ENCODE results near the gene DLGAP4. TPM values are rescaled to one million over a fixed set of nuclear protein-coding genes. Genes with fewer than 3 reads are reported as not detected.

DLGAP4 gene
- polyA plus RNA-seq, 5 donors = 46.9 to 81.3 (median 64.7) TPM

DNA sequence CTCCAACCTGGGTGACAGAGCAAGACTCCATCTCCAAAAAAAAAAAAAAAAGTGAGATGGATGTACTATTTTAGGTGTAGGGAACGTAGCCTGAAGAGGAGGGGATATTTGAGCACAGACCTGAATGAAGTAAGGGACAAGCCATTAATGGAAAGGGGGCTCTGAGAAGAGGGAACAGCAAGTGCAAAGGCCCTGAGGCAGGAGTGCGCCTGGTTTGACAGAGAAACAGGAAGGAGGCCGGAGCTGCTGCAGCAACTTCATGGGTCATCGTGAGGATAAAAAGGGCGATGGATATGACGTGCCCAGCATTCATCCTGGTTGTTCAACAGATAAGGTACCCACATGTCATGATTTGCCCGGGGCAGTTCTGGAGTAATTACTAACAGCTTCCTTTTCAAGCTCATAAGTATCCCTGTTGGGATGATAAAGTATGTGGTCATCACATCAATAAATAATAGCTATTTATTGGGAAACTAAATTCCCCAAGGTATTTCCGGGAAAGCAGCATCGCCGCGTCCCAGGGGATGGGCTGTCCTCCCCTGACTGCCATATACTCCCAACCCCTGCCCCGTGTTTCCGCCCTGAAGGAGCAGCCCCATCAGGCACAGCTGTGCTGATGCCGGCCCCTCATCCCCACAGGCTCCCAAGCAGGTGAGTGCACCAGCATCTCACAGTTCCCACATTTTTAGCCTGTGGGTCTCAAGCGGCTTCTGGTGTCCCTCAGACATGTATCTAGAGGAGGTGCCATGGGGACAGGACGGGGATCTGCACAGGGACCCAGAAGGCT lies 43.4 kb downstream of the DLGAP4 start:
- no peak for DNase-seq

DNA sequence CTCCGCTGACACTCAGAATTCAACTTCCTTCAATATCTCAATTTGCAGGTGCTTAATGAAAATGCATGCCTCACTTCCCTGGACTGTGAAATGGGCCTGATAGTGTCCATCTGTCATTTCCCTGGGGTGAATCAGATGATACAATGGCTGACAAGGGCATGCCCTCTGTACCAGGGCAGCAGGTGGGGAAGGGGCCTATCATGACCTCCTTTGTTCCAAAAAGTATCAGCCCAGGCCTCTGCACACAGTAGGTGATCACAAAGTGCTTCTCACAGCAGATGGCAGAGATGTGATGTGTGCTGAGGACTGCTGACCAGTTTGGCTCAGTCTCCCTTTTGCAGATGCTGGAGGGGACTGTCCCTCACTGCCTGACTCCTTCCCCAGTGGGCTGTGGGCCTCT lies 44.3 kb downstream of the DLGAP4 start:
- no peak for DNase-seq

DNA sequence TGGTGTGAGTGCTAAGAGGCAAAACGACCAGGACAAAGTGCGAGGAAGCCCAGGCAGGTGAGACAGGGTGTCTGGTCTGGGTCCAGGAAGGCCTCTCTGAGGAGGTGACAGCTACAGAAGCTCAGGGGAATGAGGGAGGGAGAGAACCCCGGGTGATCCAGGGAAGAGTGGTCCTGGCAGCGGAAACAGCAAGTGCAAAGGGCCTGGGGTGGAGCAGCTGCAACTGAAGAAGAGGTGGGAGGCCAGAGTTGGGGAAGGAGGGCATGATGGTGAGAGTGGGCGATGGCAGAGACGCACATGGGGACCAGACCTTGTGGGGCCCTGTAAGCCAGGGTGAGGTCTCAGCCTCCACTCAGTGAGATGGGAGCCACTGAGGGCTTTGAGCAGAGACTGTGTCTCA lies 45.8 kb downstream of the DLGAP4 start:
- no peak for DNase-seq

DNA sequence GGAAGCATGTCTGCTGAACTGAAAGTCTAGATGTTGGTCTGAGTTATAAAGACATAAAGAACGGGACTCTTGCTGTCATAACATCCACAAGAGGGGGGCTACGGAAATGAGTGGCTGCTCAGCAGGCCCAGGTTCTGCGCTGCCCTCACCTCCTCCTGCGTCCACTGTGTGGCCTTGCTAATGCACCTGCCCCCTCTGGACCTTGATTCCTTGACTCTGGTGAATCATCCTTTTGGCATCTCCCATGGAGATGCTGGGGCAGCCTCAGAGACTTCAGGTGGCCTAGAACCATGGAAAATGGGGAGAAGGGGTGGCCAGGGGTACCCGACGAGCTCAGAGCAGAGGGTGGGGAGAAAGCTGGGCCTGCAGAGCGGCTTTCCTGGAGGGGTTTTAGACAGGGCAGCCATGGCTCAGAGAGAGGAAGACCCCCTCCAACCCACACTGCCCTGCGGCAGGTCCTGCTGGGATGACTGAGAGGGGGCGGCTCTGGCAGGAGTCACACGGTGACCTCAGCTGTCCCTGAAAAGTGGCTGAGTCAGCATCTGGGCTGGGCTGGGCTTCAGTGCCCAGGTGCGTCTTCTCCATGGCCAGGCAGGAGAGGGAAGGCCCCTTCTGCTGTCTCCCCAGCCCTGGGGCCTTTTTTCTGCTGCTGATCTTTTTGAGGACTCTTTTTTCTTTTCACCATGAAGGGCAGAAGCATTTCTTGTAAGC lies 46.9 kb downstream of the DLGAP4 start:
- DNase-seq = no peak

DNA sequence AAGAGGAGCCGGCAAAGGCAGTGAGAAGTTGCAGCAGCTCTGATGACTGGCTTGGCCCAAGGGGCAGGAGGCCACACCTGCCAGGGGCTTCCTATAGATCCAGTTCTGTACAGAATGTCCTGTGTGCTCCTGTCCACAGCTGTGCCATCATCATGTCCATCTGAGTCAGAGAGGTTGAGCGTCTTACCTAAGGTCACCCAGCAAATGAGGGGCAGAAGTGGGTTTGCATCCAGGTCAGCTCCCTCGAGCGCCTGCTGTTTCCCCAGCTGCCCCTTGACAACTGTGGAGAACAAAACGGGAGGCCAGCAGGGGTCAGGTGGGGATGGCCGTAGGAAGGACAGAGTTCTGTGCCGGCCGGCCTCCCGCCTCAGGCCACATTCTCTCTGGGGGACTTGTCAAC lies 47.6 kb downstream of the DLGAP4 start:
- DNase-seq = no peak

DNA sequence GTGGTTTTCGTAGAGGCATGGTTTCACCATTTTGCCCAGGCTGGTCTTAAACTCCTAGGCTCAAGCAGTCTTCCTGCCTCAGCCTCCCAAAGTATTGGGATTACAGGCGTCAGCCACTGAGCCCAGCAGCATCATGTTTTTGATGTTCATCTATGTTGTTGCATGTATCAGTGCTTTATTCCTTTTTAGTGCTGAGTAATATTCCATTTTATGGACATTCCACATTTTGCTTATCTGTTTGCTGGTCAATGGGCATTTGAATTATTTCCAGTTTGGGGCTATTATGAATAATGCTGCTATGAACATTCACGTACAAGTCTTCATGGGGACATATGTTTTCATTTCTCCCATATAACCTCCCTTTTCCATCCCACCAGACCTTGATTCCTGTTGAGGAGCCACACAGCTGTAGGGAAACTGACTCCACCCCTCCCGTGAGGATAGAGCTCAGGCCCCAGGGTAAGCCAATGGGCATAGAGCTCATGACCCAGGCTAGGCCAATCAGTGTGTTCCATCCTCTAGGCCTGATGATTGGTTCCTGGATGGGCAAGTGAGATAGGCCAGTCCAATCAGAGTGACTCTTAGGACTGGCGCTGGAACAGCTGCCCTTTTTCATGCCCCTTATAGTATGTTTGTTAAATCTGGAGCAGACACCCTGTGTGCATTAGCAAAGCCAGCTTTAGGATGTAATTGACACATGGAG lies 49.5 kb downstream of the DLGAP4 start:
- DNase-seq = no peak

DNA sequence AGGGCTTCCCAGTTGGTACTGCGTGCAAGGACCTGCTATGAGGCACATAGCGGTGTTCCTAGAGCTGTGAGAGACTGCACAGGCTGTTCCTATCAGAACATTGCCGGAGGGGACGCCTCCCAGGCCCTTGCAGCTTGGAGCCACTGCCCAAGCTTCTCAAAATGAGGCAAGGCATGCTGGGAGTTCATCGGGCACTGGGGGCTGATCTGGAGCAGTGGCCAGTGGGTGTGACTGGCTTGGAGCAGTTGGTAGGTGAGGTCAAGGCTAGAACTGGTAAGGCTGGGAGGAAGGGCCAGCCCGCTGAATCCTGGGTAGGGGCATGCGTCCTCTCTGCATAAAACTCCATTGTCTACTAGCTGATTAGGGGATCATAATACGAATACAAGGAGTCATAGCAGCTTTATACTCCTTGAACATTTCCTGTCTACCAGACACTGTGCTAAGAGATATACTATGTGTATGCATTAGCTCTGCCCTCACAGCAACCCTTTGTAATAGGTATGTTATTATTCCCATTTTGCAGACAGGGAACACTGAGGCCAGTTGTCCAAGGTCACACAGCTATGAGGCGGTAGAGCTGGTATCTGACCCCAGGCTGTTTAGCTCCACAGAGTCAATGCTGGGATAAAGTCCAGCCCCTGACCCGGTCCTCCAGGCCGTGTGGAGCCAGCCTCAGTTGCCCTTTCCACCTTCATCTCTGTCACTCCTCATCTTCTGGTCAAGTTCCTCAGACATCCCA lies 53.7 kb downstream of the DLGAP4 start:
- DNase-seq = no peak

DNA sequence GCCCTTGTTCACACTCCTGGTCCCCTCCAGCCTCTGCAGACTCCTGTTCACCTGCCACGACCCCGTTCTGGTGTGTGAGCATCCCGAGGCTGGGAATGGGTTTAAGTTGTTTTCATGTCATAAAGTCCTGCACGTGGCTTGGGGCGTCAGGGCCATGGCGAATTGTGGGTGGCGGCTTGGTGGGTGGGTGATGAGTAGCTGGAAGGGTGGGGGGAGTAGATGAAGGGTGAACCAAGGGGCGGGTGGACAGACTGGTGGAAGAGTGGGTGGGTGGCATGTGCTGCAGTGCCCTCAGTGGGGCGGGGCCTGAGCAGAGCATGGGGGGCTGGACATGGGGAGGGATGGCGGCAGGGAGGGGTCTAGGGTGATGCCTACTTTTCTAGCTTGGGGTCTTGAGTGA lies 54.3 kb downstream of the DLGAP4 start:
- no peak for DNase-seq

DNA sequence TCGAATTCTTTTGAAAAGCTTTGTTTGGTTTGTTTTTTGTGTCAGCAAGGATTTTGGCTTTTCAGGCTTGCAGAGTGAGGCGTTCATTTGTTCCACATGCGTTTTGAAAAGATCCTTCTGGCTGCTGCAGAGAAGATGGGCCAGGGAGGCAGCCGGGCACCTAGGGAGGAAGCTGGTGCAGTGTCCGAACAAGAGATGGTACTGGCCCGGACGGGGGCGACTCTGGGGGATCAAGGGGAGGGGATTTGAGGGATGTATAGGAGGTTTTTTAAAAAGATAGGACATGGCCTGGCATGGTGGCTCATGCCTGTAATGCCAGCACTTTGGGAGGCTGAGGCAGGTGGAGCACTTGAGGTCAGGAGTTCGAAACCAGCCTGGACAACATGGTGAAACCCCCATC lies 55.3 kb downstream of the DLGAP4 start:
- DNase-seq = no peak

DNA sequence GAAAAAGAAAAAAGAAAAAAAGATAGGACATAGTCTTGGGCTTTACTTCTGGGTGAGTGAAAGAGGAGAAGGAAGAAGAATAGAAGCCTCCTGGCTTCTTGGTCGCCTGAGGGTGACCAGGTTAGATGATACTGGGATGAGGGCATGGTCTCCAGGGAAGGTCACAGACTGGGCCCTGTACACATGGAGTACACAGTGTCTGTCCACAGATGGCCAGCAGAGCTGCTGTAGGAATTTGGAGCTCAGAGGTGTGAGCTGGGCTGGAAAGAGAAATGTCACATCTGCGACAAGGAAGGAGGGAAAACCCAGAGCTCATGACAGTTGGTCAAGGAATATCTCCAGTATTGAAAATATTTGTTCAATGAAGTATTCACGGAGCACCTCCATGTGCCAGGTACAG lies 56.1 kb downstream of the DLGAP4 start:
- DNase-seq = no peak

DNA sequence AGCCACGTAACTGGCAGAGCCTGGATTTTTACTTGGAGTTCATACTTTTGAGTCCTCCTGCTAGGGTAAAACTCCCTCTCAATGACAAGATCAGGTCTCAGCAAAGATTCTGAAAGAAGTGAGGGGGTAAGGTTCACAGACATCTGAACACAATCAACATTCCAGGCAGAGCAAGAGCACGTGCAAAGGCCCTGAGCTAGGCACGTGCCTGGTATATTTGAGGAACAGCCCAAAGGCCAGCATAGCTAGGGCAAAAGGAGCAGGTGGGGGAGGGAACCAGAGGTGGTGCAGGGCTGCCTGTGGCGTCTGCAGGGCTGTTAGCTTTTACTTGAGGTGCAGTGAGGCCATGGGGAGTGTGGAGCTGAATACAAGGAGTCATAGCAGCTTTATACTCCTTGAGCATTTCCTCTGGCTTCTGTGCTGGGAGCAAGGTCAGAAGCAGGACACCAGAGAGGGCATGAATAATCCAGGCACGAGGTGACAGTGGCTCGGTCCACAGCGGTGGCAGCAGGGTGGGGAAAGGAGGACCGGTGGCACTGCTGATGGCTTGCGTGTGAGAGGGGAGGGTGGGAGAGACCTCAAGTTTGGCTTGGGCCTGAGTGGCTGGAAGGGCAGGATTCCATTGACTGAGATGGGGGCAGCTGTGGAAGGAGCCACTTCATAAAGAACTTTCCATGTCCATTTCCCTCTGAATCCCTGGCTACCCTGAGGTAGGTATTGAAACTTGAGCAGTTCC lies 57.0 kb downstream of the DLGAP4 start:
- DNase-seq = no peak

DNA sequence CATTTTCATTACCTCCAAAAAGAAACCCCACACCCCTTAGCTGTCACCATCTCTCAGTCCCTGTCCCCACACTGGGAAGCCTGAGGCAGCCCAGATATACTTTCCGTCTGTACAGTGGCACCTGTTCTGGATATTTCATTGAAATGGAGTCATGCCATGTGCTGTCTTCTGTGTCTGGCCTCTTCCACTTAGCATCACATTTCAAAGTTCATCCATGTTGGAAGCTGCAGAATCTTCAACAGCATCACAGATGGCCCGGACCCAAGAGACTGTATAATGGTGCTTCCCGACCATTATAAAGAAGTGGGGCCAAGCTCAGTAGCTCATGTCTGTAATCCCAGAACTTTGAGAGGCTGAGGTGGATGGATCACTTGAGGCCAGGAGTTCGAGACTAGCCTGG lies 58.4 kb downstream of the DLGAP4 start:
- DNase-seq = no peak

DNA sequence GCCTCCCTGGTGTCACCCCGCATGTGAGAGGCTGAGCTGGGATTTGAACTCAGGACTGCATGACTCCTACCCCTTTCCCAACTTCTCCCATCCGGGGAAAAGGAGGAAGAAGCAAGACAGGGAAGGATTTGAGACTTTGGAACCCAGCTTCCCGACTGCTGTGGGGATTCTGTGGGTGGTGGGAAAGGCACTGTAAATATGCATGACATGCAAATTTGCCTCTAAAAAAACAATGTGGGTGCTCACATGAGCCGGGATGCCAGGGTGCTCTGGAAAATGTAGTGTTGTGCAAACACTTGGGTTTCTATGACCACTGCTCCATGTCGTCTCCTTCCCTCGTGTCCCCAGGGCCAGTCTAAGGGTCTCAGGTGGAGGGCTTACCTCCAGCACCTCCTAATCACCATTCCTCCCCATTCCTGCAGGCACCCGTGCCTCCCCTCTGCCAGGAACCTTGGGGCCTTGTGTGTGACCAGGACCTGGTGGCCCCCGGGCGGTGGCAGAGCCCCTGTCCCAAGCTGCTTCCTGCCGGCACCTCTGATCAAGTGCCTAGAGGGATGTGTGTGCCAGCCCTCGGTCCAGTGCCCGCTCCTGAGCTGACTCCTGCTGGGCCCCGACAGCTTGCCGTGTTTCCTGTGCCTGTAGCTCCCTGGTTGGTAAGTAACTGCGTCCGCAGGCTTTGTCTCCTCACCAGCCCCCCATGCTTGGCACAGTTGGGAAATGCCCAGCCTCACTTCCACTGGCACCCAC lies 60.7 kb downstream of the DLGAP4 start:
- no peak for DNase-seq

DNA sequence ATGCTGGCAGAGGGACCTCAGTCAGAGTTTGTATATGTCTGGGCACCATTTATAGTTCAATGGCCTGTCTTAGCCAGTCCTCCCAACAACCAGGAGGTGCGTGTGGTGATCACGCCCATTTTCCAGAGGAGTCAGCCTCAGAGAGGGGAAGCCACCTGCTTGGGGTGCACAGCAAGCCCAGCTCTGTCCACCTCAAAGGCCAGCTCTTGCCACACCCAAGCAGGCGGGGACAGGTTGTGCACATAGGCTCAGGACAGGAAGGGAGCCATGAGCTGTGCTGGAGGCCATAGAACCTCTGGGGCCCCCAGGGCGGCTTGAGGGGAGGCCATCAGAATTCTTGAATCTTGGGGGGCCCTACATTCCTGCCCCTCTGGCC lies 61.2 kb downstream of the DLGAP4 start:
- DNase-seq = no peak

DNA sequence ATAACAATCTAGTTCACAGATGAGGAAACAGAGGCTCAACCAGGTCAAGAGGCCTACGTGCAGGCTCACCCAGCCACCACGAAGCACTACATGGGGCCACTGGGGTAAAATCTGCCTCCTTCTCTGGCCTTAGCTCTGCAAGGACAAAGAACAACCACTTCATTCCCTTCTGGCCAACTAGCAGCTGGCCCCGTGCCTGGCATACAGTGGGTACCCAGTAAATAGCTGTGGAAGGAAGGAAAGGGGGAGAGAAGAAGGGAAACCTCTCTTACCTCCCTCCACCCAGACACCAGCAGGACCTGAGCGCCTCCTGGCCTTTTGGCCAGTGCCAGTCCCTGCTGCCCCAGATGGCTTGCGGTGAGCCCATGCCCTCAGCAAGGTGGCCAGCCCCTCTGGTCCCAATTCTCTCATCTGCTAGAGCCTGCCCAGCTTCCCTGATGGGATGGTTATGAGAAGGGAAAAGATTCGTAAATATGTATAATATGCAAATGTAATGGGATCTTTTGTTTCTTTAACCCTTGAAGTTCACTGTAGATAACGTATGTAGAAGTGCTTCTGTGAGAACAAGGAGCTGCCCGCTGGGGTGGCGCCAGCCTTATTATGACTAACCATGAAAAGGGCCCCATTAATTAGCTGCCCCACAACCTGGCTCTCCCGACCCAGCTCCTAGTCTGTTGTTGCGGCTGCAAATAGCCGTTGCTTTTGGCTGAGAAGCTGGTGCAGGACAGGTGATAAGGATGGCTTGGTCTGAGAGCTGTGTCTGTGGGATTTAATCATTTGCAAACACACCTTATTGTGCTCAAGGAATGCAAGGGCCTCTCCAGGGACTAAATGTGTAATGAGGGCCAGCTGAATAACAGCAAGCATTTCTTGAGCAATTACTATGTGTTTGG lies 62.0 kb downstream of the DLGAP4 start:
- no peak for DNase-seq

DNA sequence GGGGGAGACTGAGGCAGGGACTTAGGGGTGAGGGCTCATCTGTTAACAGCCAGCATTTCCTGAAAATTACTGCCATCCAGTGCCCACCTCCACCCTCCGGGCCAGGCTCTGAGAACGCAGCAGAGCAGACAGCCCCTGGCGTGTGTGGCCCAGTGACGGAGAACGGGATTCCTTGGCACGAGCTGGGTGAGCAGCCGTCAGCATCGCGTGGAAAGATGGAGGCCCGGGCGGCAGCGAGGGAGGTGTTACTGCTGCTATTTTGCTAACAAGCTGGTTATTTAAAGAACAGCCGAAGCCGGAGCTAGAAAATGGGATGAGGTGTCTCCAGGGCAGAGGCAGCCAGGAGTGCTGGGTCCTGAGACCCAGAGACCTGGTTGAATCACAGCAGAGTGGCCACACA lies 62.7 kb downstream of the DLGAP4 start:
- no peak for DNase-seq

DNA sequence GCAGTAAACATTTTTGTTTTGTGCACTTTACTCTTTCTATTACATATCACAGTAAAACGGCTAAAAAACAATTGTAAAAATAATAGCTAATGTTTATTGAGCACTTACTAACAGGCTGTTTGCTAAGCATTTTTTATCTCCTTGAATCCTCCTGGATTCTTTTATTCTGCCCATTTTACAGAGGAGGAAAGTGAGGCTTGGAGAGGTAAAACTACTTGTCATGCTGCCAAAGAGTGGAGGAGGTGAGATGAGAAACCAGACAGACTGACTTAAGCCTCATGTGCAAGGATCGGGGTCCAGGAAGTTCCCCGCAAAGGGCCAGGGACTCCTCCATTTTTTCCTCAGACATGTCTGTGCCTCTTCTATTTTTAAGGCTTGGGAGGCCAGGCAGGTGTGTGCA lies 63.6 kb downstream of the DLGAP4 start:
- no peak for DNase-seq

DNA sequence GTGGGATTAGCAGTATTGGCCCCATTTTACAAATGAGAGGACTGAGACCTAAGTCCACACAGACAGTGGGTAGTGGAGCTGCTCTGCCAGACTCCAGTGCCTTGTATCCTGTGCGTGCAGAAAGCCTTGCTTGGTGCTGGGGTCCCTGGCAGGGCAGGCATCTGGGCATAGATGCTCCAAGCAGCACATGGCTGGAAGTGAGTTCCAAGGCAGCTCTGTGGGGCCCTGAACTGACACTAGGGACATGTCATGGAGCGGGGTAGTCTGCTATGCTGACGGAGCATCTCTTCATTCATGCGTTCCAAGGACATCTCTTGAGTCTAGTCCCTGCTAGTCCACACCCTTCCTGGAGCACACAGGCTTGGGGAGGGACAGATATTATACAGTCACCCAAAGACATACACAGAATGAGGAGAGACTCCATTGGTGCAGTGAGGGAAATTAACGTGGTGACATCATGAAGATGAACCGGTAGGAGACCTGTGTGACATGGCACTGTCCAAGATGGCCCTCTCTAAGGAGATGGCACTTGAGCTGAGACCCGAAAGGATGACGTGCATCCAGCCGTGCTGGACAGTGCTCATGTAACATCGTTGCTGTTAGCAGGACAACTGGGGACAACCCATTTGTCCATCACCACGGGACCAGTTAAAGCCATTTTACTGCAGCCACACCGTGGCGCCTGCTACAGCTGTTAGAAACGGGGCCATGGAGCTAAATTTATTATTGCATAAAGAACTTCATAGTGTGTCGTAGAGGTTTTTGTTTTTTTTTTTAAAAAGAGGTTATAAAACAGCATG lies 65.1 kb downstream of the DLGAP4 start:
- DNase-seq = no peak

DNA sequence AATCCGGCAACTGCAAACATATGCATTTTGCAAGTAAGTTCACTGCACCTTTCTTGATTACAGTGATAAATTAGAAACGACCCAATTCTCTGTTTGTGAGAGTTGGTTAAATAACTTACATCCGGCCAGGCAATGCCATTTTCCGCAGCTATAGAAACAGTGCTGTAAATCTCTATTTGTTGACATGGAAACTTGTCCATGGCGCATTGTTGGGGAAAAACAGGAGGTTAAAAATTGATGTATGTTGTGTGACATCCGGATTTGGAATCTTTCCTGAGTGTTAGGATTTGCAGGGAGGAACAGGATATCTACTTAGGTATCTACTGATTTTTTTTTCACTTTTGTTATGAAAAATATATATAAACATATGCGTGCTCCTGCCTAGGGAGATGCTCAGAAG lies 66.5 kb downstream of the DLGAP4 start:
- no peak for DNase-seq

Measured in right lung (tissue), 5 donors.